Spleen (tissue), 11 donors: ENCODE results near the gene PITPNB. TPM values are rescaled to one million over a fixed set of nuclear protein-coding genes. Genes with fewer than 3 reads are reported as not detected.

Experiments used
- DNase-seq: peaks from one replicate; pipeline ENCODE4 v3.0.0-alpha.2; 2020
- H3K27ac ChIP-seq, 8 donors: fragments of 200-600 bp; sonication (generic) in 7 of 8; 1 replicate in 4 of 8; 2 replicates in 4 of 8; pipeline versions ENCODE4 v1.5.0 to v1.8.0; 2016 to 2021; ENCODE audit warnings: inconsistent platforms in 4 of 8, mild to moderate bottlenecking in 4 of 8, moderate library complexity in 1 of 8
- H3K27me3 ChIP-seq, 7 donors: fragments of 200-600 bp; sonication (generic) in 6 of 7; replicated peaks in 1 of 7; 1 replicate in 4 of 7; 2 replicates in 3 of 7; pipeline versions ENCODE4 v1.5.0 to v1.8.0; 2016 to 2021; ENCODE audit warnings: inconsistent platforms in 3 of 7, mild to moderate bottlenecking in 1 of 7
- H3K36me3 ChIP-seq, 6 donors: fragments of 200-600 bp; sonication (generic) in 5 of 6; 1 replicate in 4 of 6; 2 replicates in 2 of 6; pipeline versions ENCODE4 v1.5.0 to v1.8.0; 2016 to 2021; ENCODE audit warnings: inconsistent platforms in 2 of 6
- H3K4me1 ChIP-seq, 6 donors: fragments of 200-600 bp; sonication (generic) in 5 of 6; 1 replicate in 3 of 6; 2 replicates in 3 of 6; pipeline versions ENCODE4 v1.5.0 to v1.8.0; 2016 to 2021; ENCODE audit warnings: inconsistent platforms in 3 of 6
- H3K4me3 ChIP-seq, 8 donors: fragments of 200-600 bp; sonication (generic) in 7 of 8; 1 replicate in 4 of 8; 2 replicates in 4 of 8; pipeline versions ENCODE4 v1.5.0 to v1.8.0; 2016 to 2021; ENCODE audit warnings: inconsistent platforms in 4 of 8, mild to moderate bottlenecking in 4 of 8, moderate library complexity in 2 of 8
- H3K9me3 ChIP-seq, 8 donors: fragments of 200-600 bp; sonication (generic) in 7 of 8; 1 replicate in 4 of 8; 2 replicates in 4 of 8; pipeline versions ENCODE4 v1.5.0 to v1.8.0; 2016 to 2021; ENCODE audit warnings: inconsistent platforms in 4 of 8
- POLR2A ChIP-seq, 3 donors: fragments of 450-650 bp; IDR thresholded peaks; one replicate each; pipeline ENCODE4 v1.5.1; 2017; ENCODE audit warnings: antibody characterized with exemption in 3 of 3, mild to moderate bottlenecking in 1 of 3
- POLR2AphosphoS5 ChIP-seq, 3 donors: sonication (generic); formaldehyde crosslinking; IDR thresholded peaks; one replicate each; pipeline ENCODE4 v1.5.1; 2017; ENCODE audit warnings: antibody characterized with exemption in 3 of 3
- WGBS, 5 donors: extraction: QIAGEN DNeasy Blood & Tissue Kit in 3 of 5; methylation state at CpG; one replicate each; pipeline versions ENCODE4 v1.1.5 to v1.1.7; 2013 to 2018; 5-methylcytosine and 5-hydroxymethylcytosine counted together
- intact Hi-C: fragments of 100-400 bp; cut with DNase I; formaldehyde crosslinking; loops from one replicate; pipeline ENCODE4 v1.15.0; 2023; ENCODE audit warnings: low total_unique reads
- polyA plus RNA-seq, 3 donors: library from polyadenylated mRNA; stranded (reverse); fragments of 200-250 nt; gene quantifications; one replicate each; pipeline ENCODE4 v1.2.1, GENCODE V29; 2013
- total RNA-seq, 7 donors: library from RNA; depleted of rRNA in 3 of 7; stranded (reverse); fragments of >200 nt in 3 of 7; fragmentation: NEBNext Ultra II Directional in 4 of 7; extraction: Animal tissue kit (Norgen Biotek cat#: 25700) in 4 of 7; gene quantifications; one replicate each; pipeline versions ENCODE4 v1.1.0 to v1.2.1, GENCODE V29; 2016 to 2021
- TF ChIP-seq, protein P1 (sequence below), 11 experiments: fragments of 200-600 bp in 7 of 11; fragments of 450-650 bp in 4 of 11; sonication (generic) in 4 of 11; IDR thresholded peaks in 8 of 11; conservative IDR thresholded peaks in 3 of 11; 1 replicate in 7 of 11; 2 replicates in 4 of 11; pipeline versions ENCODE4 v1.4.0 to v1.8.0; 2016 to 2021; ENCODE audit warnings: antibody characterized with exemption in 11 of 11, inconsistent platforms in 4 of 11, mild to moderate bottlenecking in 1 of 11
- donor health status: healthy with polysubstance abuse.
- donor health status: DM: no; HTN: no; CAD: no; lungs with moderate emphysema.
- donor health status: DM: no; HTN: no; CAD: no.
- donor health status: Bipolar disorder and iron deficiency.
- donor health status: healthy.
- donor health status: DM: no; HTN: no; CAD: no.
- donor health status: DM: yes; HTN: yes; CAD: no.

PITPNB gene
- total and polyA plus RNA-seq, 10 donors = 17.5 to 67.2 (median 48.9) TPM

DNA sequence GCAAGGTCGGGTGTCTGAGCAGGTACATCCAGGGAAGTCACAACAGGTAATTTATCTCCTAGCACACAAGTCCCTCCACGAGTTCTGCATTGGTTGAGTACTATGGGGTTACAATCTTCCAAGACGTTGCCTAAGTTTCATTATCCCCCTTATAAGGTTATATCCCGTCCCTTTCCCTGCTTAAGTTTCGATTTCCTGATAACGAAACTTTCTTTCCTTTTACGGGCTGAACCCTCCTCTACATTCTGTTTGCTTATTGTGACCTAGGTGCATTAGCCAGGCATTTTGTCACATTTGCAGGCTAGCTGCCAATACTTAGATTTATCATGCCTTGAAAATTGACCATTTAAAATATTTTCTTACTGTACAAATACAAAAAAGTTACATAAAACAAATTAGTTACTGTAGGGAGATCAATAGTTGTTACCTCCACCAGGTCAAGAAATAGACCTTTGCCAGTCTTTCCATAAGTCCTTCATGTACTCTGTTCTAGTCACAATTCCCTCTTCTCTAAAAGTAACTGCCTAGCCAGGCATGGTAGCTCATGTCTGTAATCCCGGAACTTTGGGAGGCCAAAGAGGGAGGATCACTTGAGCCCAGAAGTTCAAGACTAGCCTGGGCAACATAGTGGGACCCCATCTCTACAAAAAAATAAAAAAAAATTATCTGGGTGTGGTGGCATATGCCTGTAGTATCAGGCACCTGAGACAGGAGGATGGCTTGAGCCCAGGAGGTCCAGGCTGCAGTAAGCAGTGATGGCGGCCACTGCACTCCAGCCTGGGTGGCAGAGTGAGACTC, 14.3 kb upstream of the PITPNB start:
- no peaks in the 10 kb centered on the region for H3K9me3 ChIP-seq
- DNase-seq = no peak
- no peak overlapping the region for H3K27ac ChIP-seq
- peaks cover 0 to 8% (median 0%) of the 10 kb centered on the region in 6 donors for H3K36me3 ChIP-seq
- no peaks in the 10 kb centered on the region for H3K27me3 ChIP-seq
- peak overlapping the region in 1 of 8 donors; percentile 5 for H3K4me3 ChIP-seq
- WGBS, 5 donors = 84 to 96% (median 89%) methylated on average over 9 of the region's 9 CpGs
- intact Hi-C loops = no loop called here
- H3K4me1 ChIP-seq = no peaks in the 10 kb centered on the region
- no peak for TF ChIP-seq POLR2AphosphoS5 (IDR thresholded peaks at IDR 0.05)
- TF ChIP-seq, protein P1, sequence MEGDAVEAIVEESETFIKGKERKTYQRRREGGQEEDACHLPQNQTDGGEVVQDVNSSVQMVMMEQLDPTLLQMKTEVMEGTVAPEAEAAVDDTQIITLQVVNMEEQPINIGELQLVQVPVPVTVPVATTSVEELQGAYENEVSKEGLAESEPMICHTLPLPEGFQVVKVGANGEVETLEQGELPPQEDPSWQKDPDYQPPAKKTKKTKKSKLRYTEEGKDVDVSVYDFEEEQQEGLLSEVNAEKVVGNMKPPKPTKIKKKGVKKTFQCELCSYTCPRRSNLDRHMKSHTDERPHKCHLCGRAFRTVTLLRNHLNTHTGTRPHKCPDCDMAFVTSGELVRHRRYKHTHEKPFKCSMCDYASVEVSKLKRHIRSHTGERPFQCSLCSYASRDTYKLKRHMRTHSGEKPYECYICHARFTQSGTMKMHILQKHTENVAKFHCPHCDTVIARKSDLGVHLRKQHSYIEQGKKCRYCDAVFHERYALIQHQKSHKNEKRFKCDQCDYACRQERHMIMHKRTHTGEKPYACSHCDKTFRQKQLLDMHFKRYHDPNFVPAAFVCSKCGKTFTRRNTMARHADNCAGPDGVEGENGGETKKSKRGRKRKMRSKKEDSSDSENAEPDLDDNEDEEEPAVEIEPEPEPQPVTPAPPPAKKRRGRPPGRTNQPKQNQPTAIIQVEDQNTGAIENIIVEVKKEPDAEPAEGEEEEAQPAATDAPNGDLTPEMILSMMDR (IDR thresholded peaks at IDR 0.05 in 8 of 11, conservative IDR thresholded peaks at IDR 0.05 in 3 of 11) = no peak
- no peak for TF ChIP-seq POLR2A (IDR thresholded peaks at IDR 0.05)

DNA sequence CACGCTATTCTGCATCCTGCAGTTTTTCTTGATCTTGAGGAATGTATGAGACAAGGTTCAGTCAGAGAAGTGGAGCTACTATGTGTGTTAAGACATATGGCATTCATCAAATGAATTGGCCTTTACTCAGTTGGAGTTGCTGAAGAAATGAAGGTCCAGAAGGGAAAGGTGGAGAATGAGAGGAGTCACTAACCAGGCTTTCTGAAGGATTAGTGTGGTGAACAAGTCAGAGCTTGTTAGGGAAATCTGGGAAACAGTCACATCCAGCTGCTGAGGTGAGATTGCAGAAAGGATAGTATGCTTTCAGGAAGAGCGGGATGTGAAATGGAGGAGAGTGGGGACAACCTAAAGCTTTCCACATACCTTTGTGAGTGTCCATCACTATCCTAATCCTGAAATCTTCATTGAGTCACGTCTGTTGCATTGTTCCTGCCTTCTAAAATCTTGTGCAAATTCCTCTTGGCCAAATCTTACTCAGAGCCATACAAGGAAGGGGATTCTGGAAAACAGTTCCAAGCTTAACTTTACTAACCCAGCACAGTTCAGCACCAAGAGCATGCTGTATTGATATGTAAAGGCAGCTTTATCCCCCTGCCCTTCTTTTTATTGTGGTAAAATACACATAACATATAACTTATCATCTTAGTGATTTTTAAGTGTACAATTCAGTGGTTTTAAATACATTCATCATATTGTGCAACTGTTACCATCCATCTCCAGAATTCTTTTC, 11.4 kb upstream of the PITPNB start:
- no peak overlapping the region for H3K4me3 ChIP-seq
- no peak for TF ChIP-seq POLR2A (IDR thresholded peaks at IDR 0.05)
- no peak for TF ChIP-seq POLR2AphosphoS5 (IDR thresholded peaks at IDR 0.05)
- TF ChIP-seq, protein P1 (IDR thresholded peaks at IDR 0.05 in 8 of 11, conservative IDR thresholded peaks at IDR 0.05 in 3 of 11) = no peak
- no peaks in the 10 kb centered on the region for H3K27me3 ChIP-seq
- WGBS, 5 donors = 84 to 96% (median 87%) methylated on average over 3 of the region's 3 CpGs
- H3K9me3 ChIP-seq = no peaks in the 10 kb centered on the region
- no peak overlapping the region for H3K27ac ChIP-seq
- intact Hi-C loops = no loop called here
- no peak for DNase-seq
- peaks cover 0 to 3% (median 0%) of the 10 kb centered on the region in 6 donors for H3K36me3 ChIP-seq
- H3K4me1 ChIP-seq = no peaks in the 10 kb centered on the region

DNA sequence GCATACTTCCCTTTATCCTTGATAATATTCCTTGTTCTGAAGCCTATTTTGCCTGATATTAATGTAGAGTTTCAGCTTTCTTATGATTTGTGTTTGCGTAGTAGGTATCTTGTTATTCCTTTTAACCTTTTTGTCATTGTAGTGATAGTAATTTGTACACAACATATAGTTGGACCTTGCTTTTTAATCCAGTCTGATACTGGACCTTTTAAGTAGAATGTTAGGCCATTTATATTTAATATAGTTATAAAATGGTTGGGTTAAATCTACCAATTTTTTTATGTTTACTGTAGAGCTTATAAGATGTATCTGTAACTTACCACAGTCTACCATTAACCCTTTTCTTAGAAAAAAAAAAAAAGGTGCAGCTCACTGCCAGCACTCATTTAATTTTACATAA, 8.6 kb upstream of the PITPNB start:
- Histone ChIP-seq H3K27ac (no peak overlapping the region), H3K9me3 (no peaks in the 10 kb centered on the region), H3K36me3 (peaks cover 0 to 22% (median 1%) of the 10 kb centered on the region in 6 donors), H3K27me3 (no peaks in the 10 kb centered on the region), H3K4me1 (no peaks in the 10 kb centered on the region), H3K4me3 (no peak overlapping the region)
- 36 to 98% (median 94%) methylated on average over 1 of the region's 1 CpG for WGBS, 5 donors
- no peak for DNase-seq
- intact Hi-C loops = no loop called here
- TF ChIP-seq POLR2AphosphoS5 (IDR thresholded peaks at IDR 0.05) (no peak), POLR2A (IDR thresholded peaks at IDR 0.05) (no peak)
- TF ChIP-seq, protein P1 (IDR thresholded peaks at IDR 0.05 in 8 of 11, conservative IDR thresholded peaks at IDR 0.05 in 3 of 11) = no peak

DNA sequence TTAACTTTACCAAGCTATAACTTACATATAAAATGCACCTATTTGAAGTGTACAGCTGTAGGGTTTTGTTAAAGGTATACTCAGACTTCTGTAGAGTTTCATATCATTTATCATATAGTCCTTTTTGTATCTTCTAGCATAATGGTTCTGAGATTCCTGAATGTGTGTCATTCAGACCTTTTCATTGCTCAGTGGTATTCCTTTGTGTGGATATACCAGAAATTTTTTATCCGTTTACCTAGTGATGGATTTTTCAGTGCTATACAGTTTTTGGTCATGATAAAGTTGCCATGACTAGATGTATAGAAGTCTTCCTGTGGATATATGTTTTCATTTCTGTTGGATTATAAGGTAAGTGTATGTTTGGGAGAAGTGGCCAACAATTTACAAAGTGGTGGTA, 6.3 kb upstream of the PITPNB start:
- H3K4me3 ChIP-seq = no peak overlapping the region
- WGBS, 5 donors = 93 to 100% (median 98%) methylated on average over 1 of the region's 1 CpG
- no peaks in the 10 kb centered on the region for H3K27me3 ChIP-seq
- peaks cover 0 to 28% (median 1%) of the 10 kb centered on the region in 6 donors for H3K36me3 ChIP-seq
- H3K9me3 ChIP-seq = no peaks in the 10 kb centered on the region
- H3K4me1 ChIP-seq = peaks cover 3 to 13% (median 8%) of the 10 kb centered on the region in 6 donors
- no peak overlapping the region for H3K27ac ChIP-seq
- TF ChIP-seq, protein P1 (IDR thresholded peaks at IDR 0.05 in 8 of 11, conservative IDR thresholded peaks at IDR 0.05 in 3 of 11) = no peak
- TF ChIP-seq POLR2AphosphoS5 (IDR thresholded peaks at IDR 0.05) (no peak), POLR2A (IDR thresholded peaks at IDR 0.05) (no peak)
- DNase-seq = no peak
- intact Hi-C loops = no loop called here
